GM18498 (cell line): Measurements from ENCODE around the gene C19orf33.

Source experiments
- ATAC-seq: cut with Tn5 transposase; IDR thresholded peaks from one replicate; pipeline ENCODE4 v1.9.1; 2021; ENCODE audit warnings: mild to moderate bottlenecking, moderate library complexity; ENCODE audit not compliant: unreplicated experiment

The C19orf33 gene

GRCh38 chr19:38278751-38279150 lies 25.3 kb upstream of the C19orf33 start:
- ATAC-seq = no peak

- ATAC-seq = no peak
Measured at GRCh38 chr19:38280030-38280921, 23.8 kb upstream of the C19orf33 start.

DNA sequence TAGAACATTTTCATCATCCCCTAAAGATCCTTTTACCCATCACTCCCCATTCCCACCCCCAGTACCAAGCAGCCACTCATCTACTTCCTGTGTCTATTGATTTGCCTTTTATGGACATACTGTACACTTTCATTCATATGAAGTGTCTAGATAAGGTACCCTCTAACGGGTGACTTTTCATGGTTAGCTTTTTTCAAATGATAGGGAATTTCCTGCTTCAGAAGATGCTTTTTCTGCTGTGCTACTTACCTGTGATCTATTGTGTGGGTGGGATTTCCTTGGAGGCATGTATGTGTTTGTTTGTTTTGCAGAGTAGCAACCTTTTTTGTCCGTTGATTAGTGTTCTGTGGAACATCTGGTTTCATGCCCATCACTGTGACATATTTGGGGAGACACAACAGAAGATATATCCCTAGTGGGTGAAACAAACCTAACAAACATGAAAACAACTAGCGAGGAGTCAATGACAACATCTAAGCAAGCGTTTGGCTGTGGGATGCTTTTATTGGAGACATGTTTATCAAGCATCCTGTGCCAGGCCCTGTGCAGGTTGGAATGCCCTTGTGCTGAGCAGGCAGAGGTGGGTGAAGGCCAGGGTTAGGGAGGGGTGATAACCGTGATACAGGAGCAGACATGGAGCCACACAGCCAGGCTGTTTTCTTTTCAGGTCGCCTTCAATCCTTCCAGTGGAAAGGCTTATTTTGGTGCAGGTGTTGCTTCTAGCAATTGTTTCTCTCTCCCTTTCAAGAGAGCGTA lies 22.1 kb upstream of the C19orf33 start:
- ATAC-seq = no peak

GRCh38 chr19:38283271-38283670 lies 20.8 kb upstream of the C19orf33 start:
- no peak for ATAC-seq

DNA sequence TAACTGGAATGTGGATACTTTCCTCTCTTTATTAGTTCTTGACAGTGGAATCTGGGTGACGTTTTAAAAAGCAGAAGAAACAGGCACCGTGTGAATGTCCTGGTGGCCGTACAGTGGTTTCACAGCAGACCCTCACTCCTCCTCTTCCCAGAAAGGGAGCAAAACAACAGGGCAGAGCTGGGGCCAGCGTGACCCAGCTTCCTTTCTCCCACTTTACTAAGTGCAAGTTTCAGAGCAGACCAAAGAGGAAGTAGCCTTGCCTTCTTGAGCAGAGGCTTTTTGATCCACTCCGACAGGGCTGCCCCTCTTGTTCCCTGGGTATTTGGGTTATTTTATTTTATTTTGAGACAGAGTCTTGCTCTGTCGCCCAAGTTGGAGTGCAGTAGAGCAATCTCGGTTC lies 19.6 kb upstream of the C19orf33 start:
- ATAC-seq = no peak

DNA sequence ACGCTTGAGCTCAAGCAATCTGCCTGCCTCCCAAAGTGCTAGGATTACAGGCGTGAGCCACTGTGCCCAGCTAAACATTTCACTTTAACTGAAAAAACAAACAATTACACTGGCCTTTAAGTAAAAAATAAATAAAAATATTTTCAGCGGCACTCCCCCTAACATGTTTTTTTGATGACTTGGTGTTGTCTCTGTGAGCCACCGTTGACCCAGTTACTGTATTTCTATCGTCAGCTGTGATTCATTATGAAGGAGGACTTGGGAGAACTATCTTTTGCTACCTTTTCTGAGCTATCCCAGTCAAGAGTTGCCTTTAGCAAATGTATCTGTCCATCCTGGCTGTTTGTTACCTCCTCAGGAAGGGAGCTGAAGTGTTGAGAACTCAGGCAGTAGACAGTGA lies 18.5 kb upstream of the C19orf33 start:
- ATAC-seq = no peak

- ATAC-seq = no peak
Measured at GRCh38 chr19:38287604-38288003, 16.4 kb upstream of the C19orf33 start.

DNA sequence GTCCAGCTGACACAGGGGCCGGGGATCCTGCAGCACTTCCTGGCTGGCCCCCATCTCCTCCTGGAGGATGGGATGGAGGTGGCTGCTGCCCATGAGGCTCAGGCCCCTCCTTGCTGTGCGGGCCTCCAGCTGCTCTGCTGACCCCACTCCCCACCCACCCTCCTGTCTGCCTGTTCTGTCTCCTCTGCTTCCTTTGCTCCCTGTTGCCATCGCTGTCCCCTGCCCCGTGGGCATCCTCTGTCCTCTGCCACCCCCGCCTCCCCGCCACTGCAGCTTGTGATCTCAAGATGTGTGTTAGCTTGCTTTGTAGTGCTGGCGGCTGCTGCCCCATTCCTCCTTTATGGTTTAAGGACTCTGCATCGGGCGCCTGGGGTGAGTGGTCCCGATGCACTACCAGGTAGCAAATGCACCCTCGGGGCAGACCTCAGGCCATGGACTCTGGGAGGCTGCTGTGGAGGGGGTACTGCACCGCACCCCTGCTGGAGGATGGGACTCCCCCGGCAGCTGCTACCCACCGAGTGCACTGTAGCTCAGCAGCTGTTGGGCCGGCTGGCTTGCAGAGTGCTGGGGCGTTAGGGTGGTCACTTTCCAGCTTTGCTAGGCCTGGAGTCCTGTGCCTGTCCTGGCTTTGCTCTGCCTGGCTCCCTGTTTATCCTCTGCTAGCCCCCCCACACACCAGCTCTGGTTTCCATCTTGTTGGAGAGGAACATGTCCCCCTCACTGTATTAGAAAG lies 15.8 kb upstream of the C19orf33 start:
- ATAC-seq = no peak

GRCh38 chr19:38289955-38290354 lies 14.1 kb upstream of the C19orf33 start:
- no peak for ATAC-seq

- no peak for ATAC-seq
Measured at GRCh38 chr19:38290631-38291147, 13.4 kb upstream of the C19orf33 start.

GRCh38 chr19:38291855-38292254 lies 12.2 kb upstream of the C19orf33 start:
- ATAC-seq = no peak

DNA sequence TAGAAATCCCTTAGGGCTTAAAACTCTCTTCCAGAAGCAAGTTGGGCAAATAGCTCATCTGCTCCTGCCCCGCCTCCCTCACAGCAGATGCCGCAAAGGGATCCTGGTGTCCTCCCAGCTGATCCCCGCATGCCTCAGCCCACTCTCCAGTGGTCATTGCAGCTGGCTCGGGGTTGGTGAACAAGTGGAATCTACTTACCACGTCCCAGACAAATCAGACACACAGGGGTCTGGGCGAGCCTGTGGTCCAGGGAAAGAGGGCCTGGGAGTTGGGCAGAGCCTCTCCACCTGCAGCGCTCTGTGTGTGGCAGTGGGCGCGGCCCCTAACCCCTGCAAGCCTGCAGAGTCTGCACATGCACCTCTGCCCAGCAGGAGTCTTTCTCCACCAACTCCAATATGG lies 10.8 kb upstream of the C19orf33 start:
- no peak for ATAC-seq

DNA sequence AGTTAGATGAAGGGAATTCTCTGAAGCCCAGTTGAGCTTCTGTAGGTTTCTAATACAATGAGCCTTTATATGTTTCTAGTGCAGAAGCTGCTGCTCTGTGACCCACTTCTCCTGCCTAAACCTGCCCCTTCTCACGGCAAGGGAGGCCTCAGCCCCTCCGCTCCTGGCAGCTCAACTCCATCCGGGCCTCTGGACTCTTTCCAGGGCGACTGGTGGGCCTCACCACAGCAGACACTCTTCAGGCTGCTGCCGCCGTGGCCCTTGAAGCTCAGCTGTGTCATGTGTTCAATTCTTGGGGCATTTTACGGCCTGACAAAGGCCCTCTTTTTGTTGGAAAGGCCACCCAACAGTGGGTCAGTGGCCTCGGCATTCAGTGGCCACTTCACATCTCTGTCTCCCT lies 10.0 kb upstream of the C19orf33 start:
- no peak for ATAC-seq

DNA sequence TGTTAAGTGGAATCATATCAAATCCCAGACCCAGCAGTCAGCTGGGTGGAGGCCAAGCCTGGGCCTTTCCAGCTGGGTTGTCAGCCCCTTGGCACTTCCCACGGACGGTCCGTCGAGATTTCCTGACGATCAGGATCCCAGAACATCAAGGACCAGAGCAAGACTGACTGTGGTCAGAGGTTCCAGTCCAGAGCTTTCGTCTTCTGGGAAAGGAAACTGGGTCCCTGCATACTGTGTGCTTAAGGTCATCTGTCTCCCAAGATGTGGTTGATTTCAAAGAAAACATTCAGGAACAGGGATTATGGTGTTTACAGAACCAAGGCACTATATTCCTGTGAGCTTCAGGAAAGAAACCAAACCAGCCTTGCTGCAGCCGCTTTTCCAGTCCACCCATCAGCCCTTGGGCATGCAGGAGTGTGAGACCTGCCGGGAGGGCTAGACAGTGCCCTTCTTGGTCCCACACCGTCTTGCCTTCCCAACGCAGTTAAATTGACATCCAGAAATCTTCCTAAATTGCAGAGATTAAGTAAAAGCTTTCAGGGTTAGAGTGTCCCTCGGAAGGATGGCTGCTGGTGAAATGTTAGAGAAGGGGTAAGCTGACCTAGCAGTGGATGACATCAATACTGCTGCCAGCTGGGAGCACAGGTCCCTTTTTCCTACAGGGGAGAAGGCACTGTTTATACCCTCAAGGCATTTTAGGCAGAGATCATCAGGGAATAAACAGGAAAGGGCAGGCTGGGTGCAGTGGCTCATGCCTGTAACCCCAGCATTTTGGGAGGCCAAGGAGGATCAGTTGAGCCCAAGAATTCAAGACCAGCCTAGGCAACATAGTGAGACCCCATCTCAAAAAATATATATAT lies 5.0 kb upstream of the C19orf33 start:
- ATAC-seq = no peak

- ATAC-seq = no peak
Measured at GRCh38 chr19:38304352-38304865, 358 bp downstream of the C19orf33 start.

DNA sequence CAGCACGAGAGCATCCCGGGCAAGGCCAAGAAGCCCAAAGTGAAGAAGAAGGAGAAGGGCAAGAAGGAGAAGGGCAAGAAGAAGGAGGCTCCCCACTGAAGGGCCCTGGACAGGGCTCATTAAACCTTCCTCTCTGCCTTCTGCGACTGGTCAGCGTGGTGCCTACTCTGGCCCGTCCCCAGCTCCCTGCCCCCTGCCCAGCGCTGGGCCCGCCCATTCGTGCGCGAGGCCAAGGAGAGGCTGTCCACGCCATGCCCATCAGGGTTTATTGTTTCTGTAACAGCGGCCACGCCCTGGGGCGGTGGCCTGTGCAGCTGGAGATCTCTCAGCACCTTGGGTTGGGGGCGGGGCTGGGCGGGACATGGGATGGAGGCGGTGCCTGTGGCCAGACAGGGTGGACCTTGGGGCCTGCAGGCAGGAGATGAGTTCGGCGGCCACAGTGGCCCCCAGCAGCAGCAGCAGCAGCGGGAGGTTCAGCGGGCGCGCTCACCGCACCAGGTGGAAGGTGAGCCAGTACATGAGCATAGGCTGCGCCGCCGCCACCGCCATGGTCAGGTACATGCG lies 897 bp downstream of the C19orf33 start:
- no peak for ATAC-seq

GRCh38 chr19:38306236-38306635 lies 2.2 kb downstream of the C19orf33 start:
- ATAC-seq = no peak

DNA sequence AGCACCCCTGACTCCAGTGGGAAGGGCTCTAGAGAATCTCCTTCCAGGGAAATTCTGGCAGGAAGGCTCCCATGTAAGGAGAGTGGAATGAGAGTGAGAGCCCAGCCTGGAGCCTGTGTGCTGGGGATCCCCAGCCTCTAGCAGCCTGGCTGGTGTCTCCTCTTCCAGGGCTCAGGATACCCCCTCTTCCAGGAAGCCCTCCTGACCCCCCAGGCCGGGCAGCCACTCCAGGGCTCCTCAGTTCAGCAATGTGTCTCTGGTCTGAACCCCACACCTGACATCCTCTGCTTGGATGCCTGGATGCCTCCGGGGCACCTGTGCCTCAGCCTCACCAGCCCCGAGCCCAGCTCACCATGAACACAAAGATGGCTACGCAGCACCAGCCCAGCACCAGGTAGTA lies 3.0 kb downstream of the C19orf33 start:
- ATAC-seq = no peak

GRCh38 chr19:38307597-38307996 lies 3.5 kb downstream of the C19orf33 start:
- ATAC-seq = no peak
